GM12878 (cell line): Measurements from ENCODE around the gene ITPR2. TPM values are rescaled to one million over a fixed set of nuclear protein-coding genes. Genes with fewer than 3 reads are reported as not detected.
A peak's percentile ranks its signal among the peaks of the same experiment; 100 is the strongest.

Experiments
- ATF3 ChIP-seq: IDR thresholded peaks from 2 replicates; pipeline ENCODE4 v1.6.1; 2011; ENCODE audit warnings: low read depth, mild to moderate bottlenecking, low read length, moderate library complexity, borderline replicate concordance; ENCODE audit errors: extremely low read depth
- BCL3 ChIP-seq: IDR thresholded peaks from 2 replicates; pipeline ENCODE4 v1.6.1; 2011; ENCODE audit warnings: borderline replicate concordance, low read depth, mild to moderate bottlenecking, moderate library complexity, low read length; ENCODE audit not compliant: insufficient read depth, poor library complexity, severe bottlenecking
- CUX1 ChIP-seq: IDR thresholded peaks from 2 replicates; pipeline ENCODE4 v1.6.1; 2012; ENCODE audit warnings: improper control_type of control experiment, low read depth, low read length; ENCODE audit not compliant: insufficient replicate concordance
- E4F1 ChIP-seq: fragments of 450-650 bp; IDR thresholded peaks from 2 replicates; pipeline ENCODE4 v1.6.1; 2018; ENCODE audit warnings: borderline replicate concordance, mild to moderate bottlenecking; ENCODE audit not compliant: partially characterized antibody
- IRF3 ChIP-seq: fragments of 450-650 bp; IDR thresholded peaks from 2 replicates; pipeline ENCODE4 v1.6.1; 2014; ENCODE audit warnings: mild to moderate bottlenecking
- JUNB ChIP-seq: IDR thresholded peaks from 2 replicates; pipeline ENCODE4 v1.6.1; 2016; ENCODE audit warnings: antibody characterized with exemption, mild to moderate bottlenecking
- NR2C1 ChIP-seq: fragments of 450-650 bp; IDR thresholded peaks from 2 replicates; pipeline ENCODE4 v1.6.1; 2017; ENCODE audit warnings: antibody characterized with exemption, mild to moderate bottlenecking, moderate library complexity
- POLR2A ChIP-seq: IDR thresholded peaks from 2 replicates; pipeline ENCODE4 v1.6.1; 2011; ENCODE audit warnings: low read depth, mild to moderate bottlenecking, low read length
- RELB ChIP-seq: fragments of 450-650 bp; IDR thresholded peaks from 2 replicates; pipeline ENCODE4 v1.6.1; 2017; ENCODE audit warnings: low read depth, mild to moderate bottlenecking, moderate library complexity
- ZBTB11 ChIP-seq: fragments of 450-650 bp; formaldehyde crosslinking; IDR thresholded peaks from 2 replicates; pipeline ENCODE4 v1.5.0; 2022; ENCODE audit warnings: mild to moderate bottlenecking, missing genetic modification characterization
- ZZZ3 ChIP-seq: IDR thresholded peaks from 2 replicates; pipeline ENCODE4 v1.6.1; 2011; ENCODE audit warnings: low read depth; ENCODE audit not compliant: control insufficient read depth, insufficient read length
- polyA plus RNA-seq, 11 experiments: library from polyadenylated mRNA; depleted of rRNA in 4 of 11; unstranded in 6 of 11; stranded (reverse) in 5 of 11; fragments of >200 nt; fragmentation: Nextera tagmentation in 4 of 11; fragmentation: Illumina TruSeq in 1 of 11; extraction: Ambion mirVana in 4 of 11; extraction: Trizol in 1 of 11; gene quantifications; 1 replicate in 1 of 11; 2 replicates in 10 of 11; pipeline versions ENCODE4 v1.2.1 to v1.2.3, GENCODE V29; 2011 to 2016; ENCODE audit warnings: inconsistent platforms in 2 of 11, missing spikeins in 2 of 11, low read depth in 1 of 11
- total RNA-seq, 4 experiments: library from RNA; depleted of rRNA in 3 of 4; stranded (reverse); fragments of >200 nt in 3 of 4; fragmentation: Illumina TruSeq in 1 of 4; extraction: Trizol in 1 of 4; gene quantifications; 2 replicates each; pipeline versions ENCODE4 v1.2.1 to v1.2.3, GENCODE V29; 2013 to 2021

Gene ITPR2
- total and polyA plus RNA-seq, 10 of the 15 experiments (the other 5 are each of a cell fraction or from before 2014, with no cell fraction given) = 7.5 to 76.2 (median 47.1) TPM

GRCh38 chr12:26298785-26299621 lies 534.0 kb downstream of the ITPR2 start (continued):
- peak; percentile 49 for TF ChIP-seq CUX1
- TF ChIP-seq POLR2A = no peak
- no peak for TF ChIP-seq ZBTB11
- TF ChIP-seq RELB = peak; percentile 88
- no peak for TF ChIP-seq NR2C1
- no peak for TF ChIP-seq IRF3
- TF ChIP-seq BCL3 = peak; percentile 85
- TF ChIP-seq JUNB = peak; percentile 95
- no peak for TF ChIP-seq E4F1
- no peak for TF ChIP-seq ATF3
- no peak for TF ChIP-seq ZZZ3
